GM12878 (cell line): ENCODE data around the gene MYO3B. TPM values are rescaled to one million over a fixed set of nuclear protein-coding genes. Genes with fewer than 3 reads are reported as not detected.

ENCODE experiments used
- BCL11A ChIP-seq: IDR thresholded peaks from 2 replicates; pipeline ENCODE4 v1.6.1; 2011; ENCODE audit warnings: low read depth, low read length
- BRCA1 ChIP-seq: IDR thresholded peaks from 2 replicates; pipeline ENCODE4 v1.6.1; 2011; ENCODE audit warnings: low read depth, low read length, improper control_type of control experiment
- CBFB ChIP-seq: IDR thresholded peaks from 2 replicates; pipeline ENCODE4 v1.6.1; 2016; ENCODE audit warnings: antibody characterized with exemption, low read depth
- CBX5 ChIP-seq: sonication (generic); IDR thresholded peaks from 2 replicates; pipeline ENCODE4 v1.6.1; 2016; ENCODE audit warnings: low read depth, moderate library complexity, mild to moderate bottlenecking, inconsistent platforms
- CREM ChIP-seq: IDR thresholded peaks from 2 replicates; pipeline ENCODE4 v1.6.1; 2014; ENCODE audit warnings: antibody characterized with exemption, low read depth
- EGR1 ChIP-seq, 2 experiments: IDR thresholded peaks; 1 replicate in 1 of 2; 2 replicates in 1 of 2; pipeline ENCODE4 v1.6.1; 2011 to 2012; ENCODE audit warnings: low read depth in 2 of 2, low read length in 2 of 2, borderline replicate concordance in 1 of 2, mild to moderate bottlenecking in 1 of 2, moderate library complexity in 1 of 2
- EP300 ChIP-seq, 2 experiments: fragments of 150-350 bp in 1 of 2; IDR thresholded peaks; 2 replicates each; pipeline ENCODE4 v1.6.1; 2011 to 2012; ENCODE audit warnings: low read depth in 2 of 2, low read length in 2 of 2, borderline replicate concordance in 1 of 2, improper control_type of control experiment in 1 of 2, inconsistent platforms in 1 of 2; ENCODE audit not compliant: control insufficient read depth in 1 of 2
- MYC ChIP-seq: IDR thresholded peaks from 2 replicates; pipeline ENCODE4 v1.6.1; 2011; ENCODE audit warnings: mild to moderate bottlenecking, low read length, moderate library complexity, inconsistent platforms; ENCODE audit not compliant: insufficient read depth, insufficient replicate concordance, insufficient read length, severe bottlenecking
- NFYB ChIP-seq: IDR thresholded peaks from 2 replicates; pipeline ENCODE4 v1.6.1; 2011; ENCODE audit warnings: low read depth, mild to moderate bottlenecking, low read length, improper control_type of control experiment, moderate library complexity; ENCODE audit not compliant: insufficient read depth
- PAX5 ChIP-seq: IDR thresholded peaks from 2 replicates; pipeline ENCODE4 v1.6.1; 2011; ENCODE audit warnings: low read depth, low read length, borderline replicate concordance
- RAD51 ChIP-seq: fragments of 450-650 bp; IDR thresholded peaks from 2 replicates; pipeline ENCODE4 v1.6.1; 2016; ENCODE audit warnings: moderate library complexity, mild to moderate bottlenecking, inconsistent platforms
- RFX5 ChIP-seq: IDR thresholded peaks from 2 replicates; pipeline ENCODE4 v1.6.1; 2011; ENCODE audit warnings: low read depth, low read length, improper control_type of control experiment
- SUPT20H ChIP-seq: IDR thresholded peaks from 2 replicates; pipeline ENCODE4 v1.6.1; 2011; ENCODE audit warnings: low read depth, mild to moderate bottlenecking, low read length, moderate library complexity, borderline replicate concordance; ENCODE audit not compliant: control insufficient read depth
- SUZ12 ChIP-seq: fragments of 200-600 bp; sonication (generic); IDR thresholded peaks from one replicate; pipeline ENCODE4 v1.6.1; 2018; ENCODE audit warnings: antibody characterized with exemption, mild to moderate bottlenecking; ENCODE audit not compliant: unreplicated experiment
- TBL1XR1 ChIP-seq: IDR thresholded peaks from 2 replicates; pipeline ENCODE4 v1.6.1; 2012; ENCODE audit warnings: low read depth, low read length, improper control_type of control experiment
- ZNF622 ChIP-seq: fragments of 450-650 bp; IDR thresholded peaks from 2 replicates; pipeline ENCODE4 v1.6.1; 2017; ENCODE audit warnings: mild to moderate bottlenecking, inconsistent platforms
- ZSCAN29 ChIP-seq: fragments of 450-650 bp; IDR thresholded peaks from 2 replicates; pipeline ENCODE4 v1.6.1; 2017; ENCODE audit warnings: mild to moderate bottlenecking, moderate library complexity
- polyA plus RNA-seq, 11 experiments: library from polyadenylated mRNA; depleted of rRNA in 4 of 11; unstranded in 6 of 11; stranded (reverse) in 5 of 11; fragments of >200 nt; fragmentation: Nextera tagmentation in 4 of 11; fragmentation: Illumina TruSeq in 1 of 11; extraction: Ambion mirVana in 4 of 11; extraction: Trizol in 1 of 11; gene quantifications; 1 replicate in 1 of 11; 2 replicates in 10 of 11; pipeline versions ENCODE4 v1.2.1 to v1.2.3, GENCODE V29; 2011 to 2016; ENCODE audit warnings: inconsistent platforms in 2 of 11, missing spikeins in 2 of 11, low read depth in 1 of 11
- total RNA-seq, 4 experiments: library from RNA; depleted of rRNA in 3 of 4; stranded (reverse); fragments of >200 nt in 3 of 4; fragmentation: Illumina TruSeq in 1 of 4; extraction: Trizol in 1 of 4; gene quantifications; 2 replicates each; pipeline versions ENCODE4 v1.2.1 to v1.2.3, GENCODE V29; 2013 to 2021
- TF ChIP-seq, protein P1 (sequence below): fragments of 450-650 bp; IDR thresholded peaks from 2 replicates; pipeline ENCODE4 v1.6.1; 2017; ENCODE audit warnings: mild to moderate bottlenecking, moderate library complexity
- TF ChIP-seq, protein P2 (sequence below): IDR thresholded peaks from 2 replicates; pipeline ENCODE4 v1.6.1; 2011; ENCODE audit warnings: borderline replicate concordance, low read depth, mild to moderate bottlenecking, moderate library complexity, low read length; ENCODE audit not compliant: insufficient read depth, poor library complexity, severe bottlenecking
- TF ChIP-seq, protein P3 (sequence below): fragments of 450-650 bp; conservative IDR thresholded peaks from 2 replicates; pipeline ENCODE4 v1.6.1; 2017; ENCODE audit warnings: mild to moderate bottlenecking, moderate library complexity
- TF ChIP-seq, protein P4 (sequence below): fragments of 450-650 bp; IDR thresholded peaks from 2 replicates; pipeline ENCODE4 v1.6.1; 2016; ENCODE audit warnings: mild to moderate bottlenecking

Gene MYO3B
- total and polyA plus RNA-seq, 10 of the 15 experiments (the other 5 are each of a cell fraction or from before 2014, with no cell fraction given): 1.1 to 7.1 (median 2.1) TPM

DNA sequence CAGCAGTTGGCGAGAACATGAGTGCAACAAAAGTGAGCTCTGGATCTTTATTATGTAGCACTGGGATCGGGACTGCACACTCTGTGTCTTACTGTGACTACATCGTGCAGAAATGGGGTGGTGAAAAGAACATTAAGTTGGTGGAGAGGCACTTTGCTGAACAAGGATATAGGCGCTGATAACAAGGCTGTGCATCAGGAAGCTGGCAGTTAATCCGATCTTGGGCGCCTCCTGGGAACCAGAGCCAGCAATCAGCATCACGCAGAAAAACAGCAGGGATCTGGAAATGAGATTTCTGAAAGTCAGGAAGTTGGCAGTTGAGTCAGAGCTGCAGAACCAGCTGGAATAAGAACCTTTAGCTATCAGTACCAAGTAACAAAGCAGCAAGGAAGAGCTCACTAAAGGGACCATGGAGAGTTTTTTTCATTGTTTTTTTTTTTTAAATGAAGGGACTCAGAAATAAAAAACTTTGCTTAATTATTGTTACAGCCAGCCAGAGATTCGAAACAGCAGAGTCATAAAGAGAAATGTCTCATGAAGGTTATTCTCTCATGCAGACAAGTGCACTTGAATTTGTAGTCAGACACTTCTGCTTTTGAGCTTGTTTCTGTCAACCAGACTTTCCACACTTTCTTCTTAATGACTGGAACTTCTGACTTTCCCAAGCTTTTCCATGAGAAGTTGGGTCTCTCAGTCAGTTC lies 22.8 kb upstream of the MYO3B start (continued):
- TF ChIP-seq, protein P1, sequence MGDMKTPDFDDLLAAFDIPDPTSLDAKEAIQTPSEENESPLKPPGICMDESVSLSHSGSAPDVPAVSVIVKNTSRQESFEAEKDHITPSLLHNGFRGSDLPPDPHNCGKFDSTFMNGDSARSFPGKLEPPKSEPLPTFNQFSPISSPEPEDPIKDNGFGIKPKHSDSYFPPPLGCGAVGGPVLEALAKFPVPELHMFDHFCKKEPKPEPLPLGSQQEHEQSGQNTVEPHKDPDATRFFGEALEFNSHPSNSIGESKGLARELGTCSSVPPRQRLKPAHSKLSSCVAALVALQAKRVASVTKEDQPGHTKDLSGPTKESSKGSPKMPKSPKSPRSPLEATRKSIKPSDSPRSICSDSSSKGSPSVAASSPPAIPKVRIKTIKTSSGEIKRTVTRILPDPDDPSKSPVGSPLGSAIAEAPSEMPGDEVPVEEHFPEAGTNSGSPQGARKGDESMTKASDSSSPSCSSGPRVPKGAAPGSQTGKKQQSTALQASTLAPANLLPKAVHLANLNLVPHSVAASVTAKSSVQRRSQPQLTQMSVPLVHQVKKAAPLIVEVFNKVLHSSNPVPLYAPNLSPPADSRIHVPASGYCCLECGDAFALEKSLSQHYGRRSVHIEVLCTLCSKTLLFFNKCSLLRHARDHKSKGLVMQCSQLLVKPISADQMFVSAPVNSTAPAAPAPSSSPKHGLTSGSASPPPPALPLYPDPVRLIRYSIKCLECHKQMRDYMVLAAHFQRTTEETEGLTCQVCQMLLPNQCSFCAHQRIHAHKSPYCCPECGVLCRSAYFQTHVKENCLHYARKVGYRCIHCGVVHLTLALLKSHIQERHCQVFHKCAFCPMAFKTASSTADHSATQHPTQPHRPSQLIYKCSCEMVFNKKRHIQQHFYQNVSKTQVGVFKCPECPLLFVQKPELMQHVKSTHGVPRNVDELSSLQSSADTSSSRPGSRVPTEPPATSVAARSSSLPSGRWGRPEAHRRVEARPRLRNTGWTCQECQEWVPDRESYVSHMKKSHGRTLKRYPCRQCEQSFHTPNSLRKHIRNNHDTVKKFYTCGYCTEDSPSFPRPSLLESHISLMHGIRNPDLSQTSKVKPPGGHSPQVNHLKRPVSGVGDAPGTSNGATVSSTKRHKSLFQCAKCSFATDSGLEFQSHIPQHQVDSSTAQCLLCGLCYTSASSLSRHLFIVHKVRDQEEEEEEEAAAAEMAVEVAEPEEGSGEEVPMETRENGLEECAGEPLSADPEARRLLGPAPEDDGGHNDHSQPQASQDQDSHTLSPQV: no peak
- TF ChIP-seq EGR1 (IDR thresholded peaks at IDR 0.05; ENCODE audit: borderline replicate concordance in 1 of 2, low read depth in 2 of 2, low read length in 2 of 2) (no peak), SUPT20H (no peak), CREM (peak; percentile 44; the same call in 1 of the 2 replicates), TBL1XR1 (no peak), NFYB (no peak), BCL11A (peak; percentile 84), BRCA1 (no peak), EP300 (IDR thresholded peaks at IDR 0.05; ENCODE audit: borderline replicate concordance in 1 of 2, control insufficient read depth in 1 of 2, low read depth in 2 of 2, low read length in 2 of 2) (peak in 1 of 2 experiments; percentile 75; a peak in 1 of 4 replicates), RFX5 (no peak), CBX5 (no peak), ZNF622 (no peak), RAD51 (no peak), MYC (no peak), ZSCAN29 (no peak), CBFB (no peak), PAX5 (0 out of 2 replicates have a peak, but pooled peaks have one; percentile 9), SUZ12 (no peak)
- TF ChIP-seq, protein P2, sequence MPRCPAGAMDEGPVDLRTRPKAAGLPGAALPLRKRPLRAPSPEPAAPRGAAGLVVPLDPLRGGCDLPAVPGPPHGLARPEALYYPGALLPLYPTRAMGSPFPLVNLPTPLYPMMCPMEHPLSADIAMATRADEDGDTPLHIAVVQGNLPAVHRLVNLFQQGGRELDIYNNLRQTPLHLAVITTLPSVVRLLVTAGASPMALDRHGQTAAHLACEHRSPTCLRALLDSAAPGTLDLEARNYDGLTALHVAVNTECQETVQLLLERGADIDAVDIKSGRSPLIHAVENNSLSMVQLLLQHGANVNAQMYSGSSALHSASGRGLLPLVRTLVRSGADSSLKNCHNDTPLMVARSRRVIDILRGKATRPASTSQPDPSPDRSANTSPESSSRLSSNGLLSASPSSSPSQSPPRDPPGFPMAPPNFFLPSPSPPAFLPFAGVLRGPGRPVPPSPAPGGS: peak; percentile 39
- TF ChIP-seq, protein P3, sequence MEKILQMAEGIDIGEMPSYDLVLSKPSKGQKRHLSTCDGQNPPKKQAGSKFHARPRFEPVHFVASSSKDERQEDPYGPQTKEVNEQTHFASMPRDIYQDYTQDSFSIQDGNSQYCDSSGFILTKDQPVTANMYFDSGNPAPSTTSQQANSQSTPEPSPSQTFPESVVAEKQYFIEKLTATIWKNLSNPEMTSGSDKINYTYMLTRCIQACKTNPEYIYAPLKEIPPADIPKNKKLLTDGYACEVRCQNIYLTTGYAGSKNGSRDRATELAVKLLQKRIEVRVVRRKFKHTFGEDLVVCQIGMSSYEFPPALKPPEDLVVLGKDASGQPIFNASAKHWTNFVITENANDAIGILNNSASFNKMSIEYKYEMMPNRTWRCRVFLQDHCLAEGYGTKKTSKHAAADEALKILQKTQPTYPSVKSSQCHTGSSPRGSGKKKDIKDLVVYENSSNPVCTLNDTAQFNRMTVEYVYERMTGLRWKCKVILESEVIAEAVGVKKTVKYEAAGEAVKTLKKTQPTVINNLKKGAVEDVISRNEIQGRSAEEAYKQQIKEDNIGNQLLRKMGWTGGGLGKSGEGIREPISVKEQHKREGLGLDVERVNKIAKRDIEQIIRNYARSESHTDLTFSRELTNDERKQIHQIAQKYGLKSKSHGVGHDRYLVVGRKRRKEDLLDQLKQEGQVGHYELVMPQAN: no peak
- TF ChIP-seq, protein P4, sequence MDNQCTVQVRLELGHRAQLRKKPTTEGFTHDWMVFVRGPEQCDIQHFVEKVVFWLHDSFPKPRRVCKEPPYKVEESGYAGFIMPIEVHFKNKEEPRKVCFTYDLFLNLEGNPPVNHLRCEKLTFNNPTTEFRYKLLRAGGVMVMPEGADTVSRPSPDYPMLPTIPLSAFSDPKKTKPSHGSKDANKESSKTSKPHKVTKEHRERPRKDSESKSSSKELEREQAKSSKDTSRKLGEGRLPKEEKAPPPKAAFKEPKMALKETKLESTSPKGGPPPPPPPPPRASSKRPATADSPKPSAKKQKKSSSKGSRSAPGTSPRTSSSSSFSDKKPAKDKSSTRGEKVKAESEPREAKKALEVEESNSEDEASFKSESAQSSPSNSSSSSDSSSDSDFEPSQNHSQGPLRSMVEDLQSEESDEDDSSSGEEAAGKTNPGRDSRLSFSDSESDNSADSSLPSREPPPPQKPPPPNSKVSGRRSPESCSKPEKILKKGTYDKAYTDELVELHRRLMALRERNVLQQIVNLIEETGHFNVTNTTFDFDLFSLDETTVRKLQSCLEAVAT: 0 out of 2 replicates have a peak, but pooled peaks have one; percentile 18
